Astrocyte (in vitro differentiated cells and primary cell): Measurements from ENCODE around the gene EBF4.

Experiments used
- CTCF ChIP-seq: IDR thresholded peaks from 2 replicates; pipeline ENCODE4 v1.5.1; 2011; ENCODE audit warnings: low read depth, mild to moderate bottlenecking, inconsistent platforms, low read length, moderate library complexity; ENCODE audit not compliant: insufficient read depth
- EZH2 ChIP-seq: IDR thresholded peaks from 2 replicates; pipeline ENCODE4 v1.6.1; 2012; ENCODE audit warnings: mild to moderate bottlenecking, low read length, inconsistent platforms; ENCODE audit not compliant: insufficient read depth

DNA sequence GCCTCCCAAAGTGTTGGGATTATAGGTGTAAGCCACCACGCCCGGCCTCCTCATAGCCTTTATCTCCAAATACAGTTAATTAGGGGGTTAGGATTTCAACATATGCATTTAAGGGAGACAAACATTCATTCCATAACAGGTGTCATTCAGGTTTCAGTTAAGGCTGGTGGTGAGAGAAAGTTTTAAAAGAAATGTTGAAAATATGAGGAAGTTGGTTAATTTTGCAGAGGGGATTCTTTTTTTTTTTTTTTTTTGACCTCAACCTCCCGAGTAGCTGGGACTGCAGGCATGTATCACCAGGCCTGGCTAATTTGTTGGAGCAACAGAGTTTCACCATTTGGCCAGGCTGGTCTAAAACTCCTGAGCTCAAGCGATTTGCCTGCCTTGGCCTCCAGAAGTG is 12.5 kb upstream of the EBF4 start:
- no peak for TF ChIP-seq CTCF
- no peak for TF ChIP-seq EZH2
